ENCODE results near the gene ZNF593OS.

- TF ChIP-seq CTCF (IDR thresholded peaks at IDR 0.05) = no peak
- TF ChIP-seq ZFX (IDR thresholded peaks at IDR 0.05; ENCODE audit: borderline replicate concordance) = no peak
Observed at GRCh38 chr1:26155370-26156284, 16.0 kb downstream of the ZNF593OS start.
